Ishikawa (cell line): Measurements from ENCODE around the gene C11orf54.

Experiments used
- CEBPB ChIP-seq: IDR thresholded peaks from 2 replicates; pipeline ENCODE4 v1.6.1; 2012
- CREB1 ChIP-seq: IDR thresholded peaks from 2 replicates; pipeline ENCODE4 v1.6.1; 2012; ENCODE audit warnings: low read depth
- EGR1 ChIP-seq: IDR thresholded peaks from 2 replicates; pipeline ENCODE4 v1.6.1; 2012
- EP300 ChIP-seq: IDR thresholded peaks from 2 replicates; pipeline ENCODE4 v1.6.1; 2012; ENCODE audit warnings: borderline replicate concordance
- FOXM1 ChIP-seq: IDR thresholded peaks from 2 replicates; pipeline ENCODE4 v1.6.1; 2012; ENCODE audit warnings: low read depth, borderline replicate concordance
- NFIC ChIP-seq: IDR thresholded peaks from 2 replicates; pipeline ENCODE4 v1.6.1; 2012
- RAD21 ChIP-seq: IDR thresholded peaks from 2 replicates; pipeline ENCODE4 v1.6.1; 2012; ENCODE audit warnings: low read depth
- TAF1 ChIP-seq: IDR thresholded peaks from 2 replicates; pipeline ENCODE4 v1.6.1; 2012; ENCODE audit warnings: low read depth, mild to moderate bottlenecking
- TCF12 ChIP-seq: IDR thresholded peaks from 2 replicates; pipeline ENCODE4 v1.6.1; 2012; ENCODE audit warnings: low read depth
- TEAD4 ChIP-seq: IDR thresholded peaks from 2 replicates; pipeline ENCODE4 v1.6.1; 2012
- YY1 ChIP-seq: IDR thresholded peaks from 2 replicates; pipeline ENCODE4 v1.6.1; 2012; ENCODE audit warnings: low read depth
- ZBTB7A ChIP-seq: IDR thresholded peaks from 2 replicates; pipeline ENCODE4 v1.6.1; 2012; ENCODE audit warnings: low read depth
- TF ChIP-seq, protein P1 (sequence below): IDR thresholded peaks from 2 replicates; pipeline ENCODE4 v1.6.1; 2012; ENCODE audit warnings: low read depth, mild to moderate bottlenecking
- TF ChIP-seq, protein P2 (sequence below): IDR thresholded peaks from 2 replicates; pipeline ENCODE4 v1.6.1; 2012
- TF ChIP-seq, protein P3 (sequence below): IDR thresholded peaks from 2 replicates; pipeline ENCODE4 v1.6.1; 2012

The C11orf54 gene

DNA sequence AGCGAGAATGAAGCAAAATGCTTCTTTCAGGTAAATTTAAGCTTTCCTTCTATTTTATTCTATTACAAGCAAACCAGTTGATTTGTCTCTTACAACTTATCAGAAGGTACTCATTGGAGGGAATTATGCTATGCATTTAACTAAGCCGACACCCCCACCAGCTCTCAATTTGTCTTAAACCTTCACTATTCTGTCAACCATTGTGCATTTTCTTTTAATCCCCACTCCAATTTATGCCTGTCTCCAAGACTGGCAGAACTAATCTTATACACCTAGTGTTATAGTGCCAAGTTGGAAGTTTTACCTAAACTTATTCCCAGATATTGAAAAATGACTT lies 12.7 kb upstream of the C11orf54 start:
- TF ChIP-seq TCF12 (no peak), CREB1 (no peak), FOXM1 (no peak), EP300 (no peak), NFIC (no peak), TAF1 (no peak), RAD21 (no peak), CEBPB (no peak), TEAD4 (no peak)
- TF ChIP-seq, protein P1, sequence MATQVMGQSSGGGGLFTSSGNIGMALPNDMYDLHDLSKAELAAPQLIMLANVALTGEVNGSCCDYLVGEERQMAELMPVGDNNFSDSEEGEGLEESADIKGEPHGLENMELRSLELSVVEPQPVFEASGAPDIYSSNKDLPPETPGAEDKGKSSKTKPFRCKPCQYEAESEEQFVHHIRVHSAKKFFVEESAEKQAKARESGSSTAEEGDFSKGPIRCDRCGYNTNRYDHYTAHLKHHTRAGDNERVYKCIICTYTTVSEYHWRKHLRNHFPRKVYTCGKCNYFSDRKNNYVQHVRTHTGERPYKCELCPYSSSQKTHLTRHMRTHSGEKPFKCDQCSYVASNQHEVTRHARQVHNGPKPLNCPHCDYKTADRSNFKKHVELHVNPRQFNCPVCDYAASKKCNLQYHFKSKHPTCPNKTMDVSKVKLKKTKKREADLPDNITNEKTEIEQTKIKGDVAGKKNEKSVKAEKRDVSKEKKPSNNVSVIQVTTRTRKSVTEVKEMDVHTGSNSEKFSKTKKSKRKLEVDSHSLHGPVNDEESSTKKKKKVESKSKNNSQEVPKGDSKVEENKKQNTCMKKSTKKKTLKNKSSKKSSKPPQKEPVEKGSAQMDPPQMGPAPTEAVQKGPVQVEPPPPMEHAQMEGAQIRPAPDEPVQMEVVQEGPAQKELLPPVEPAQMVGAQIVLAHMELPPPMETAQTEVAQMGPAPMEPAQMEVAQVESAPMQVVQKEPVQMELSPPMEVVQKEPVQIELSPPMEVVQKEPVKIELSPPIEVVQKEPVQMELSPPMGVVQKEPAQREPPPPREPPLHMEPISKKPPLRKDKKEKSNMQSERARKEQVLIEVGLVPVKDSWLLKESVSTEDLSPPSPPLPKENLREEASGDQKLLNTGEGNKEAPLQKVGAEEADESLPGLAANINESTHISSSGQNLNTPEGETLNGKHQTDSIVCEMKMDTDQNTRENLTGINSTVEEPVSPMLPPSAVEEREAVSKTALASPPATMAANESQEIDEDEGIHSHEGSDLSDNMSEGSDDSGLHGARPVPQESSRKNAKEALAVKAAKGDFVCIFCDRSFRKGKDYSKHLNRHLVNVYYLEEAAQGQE = no peak
- TF ChIP-seq, protein P2, sequence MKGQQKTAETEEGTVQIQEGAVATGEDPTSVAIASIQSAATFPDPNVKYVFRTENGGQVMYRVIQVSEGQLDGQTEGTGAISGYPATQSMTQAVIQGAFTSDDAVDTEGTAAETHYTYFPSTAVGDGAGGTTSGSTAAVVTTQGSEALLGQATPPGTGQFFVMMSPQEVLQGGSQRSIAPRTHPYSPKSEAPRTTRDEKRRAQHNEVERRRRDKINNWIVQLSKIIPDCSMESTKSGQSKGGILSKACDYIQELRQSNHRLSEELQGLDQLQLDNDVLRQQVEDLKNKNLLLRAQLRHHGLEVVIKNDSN = no peak
- TF ChIP-seq, protein P3, sequence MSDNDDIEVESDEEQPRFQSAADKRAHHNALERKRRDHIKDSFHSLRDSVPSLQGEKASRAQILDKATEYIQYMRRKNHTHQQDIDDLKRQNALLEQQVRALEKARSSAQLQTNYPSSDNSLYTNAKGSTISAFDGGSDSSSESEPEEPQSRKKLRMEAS = no peak

DNA sequence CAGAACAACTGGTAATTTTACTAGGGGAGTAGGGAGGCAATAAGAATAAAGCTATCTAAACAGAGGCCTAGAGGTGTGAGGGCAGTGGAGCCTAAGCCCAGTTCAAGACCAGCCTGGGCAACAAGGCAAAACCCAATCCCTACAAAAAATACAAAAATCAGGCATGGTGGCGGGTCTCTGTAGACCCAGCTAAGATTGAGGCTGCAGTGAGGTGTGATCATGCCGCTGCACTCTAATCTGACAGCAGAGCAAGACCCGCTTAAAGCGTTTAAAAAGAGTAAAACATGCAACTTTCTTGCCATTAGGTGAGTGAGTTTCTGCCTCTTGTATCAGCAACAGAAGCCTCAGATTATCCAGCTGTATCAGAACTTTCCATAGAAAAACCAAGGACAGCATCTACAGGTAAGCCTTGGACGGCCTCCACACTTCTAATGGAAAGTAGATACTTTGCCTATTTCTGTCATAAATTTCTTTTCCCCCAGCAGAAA lies 12.3 kb upstream of the C11orf54 start:
- TF ChIP-seq FOXM1 (no peak), EGR1 (no peak), RAD21 (no peak), YY1 (no peak)
- TF ChIP-seq, protein P2 = no peak

DNA sequence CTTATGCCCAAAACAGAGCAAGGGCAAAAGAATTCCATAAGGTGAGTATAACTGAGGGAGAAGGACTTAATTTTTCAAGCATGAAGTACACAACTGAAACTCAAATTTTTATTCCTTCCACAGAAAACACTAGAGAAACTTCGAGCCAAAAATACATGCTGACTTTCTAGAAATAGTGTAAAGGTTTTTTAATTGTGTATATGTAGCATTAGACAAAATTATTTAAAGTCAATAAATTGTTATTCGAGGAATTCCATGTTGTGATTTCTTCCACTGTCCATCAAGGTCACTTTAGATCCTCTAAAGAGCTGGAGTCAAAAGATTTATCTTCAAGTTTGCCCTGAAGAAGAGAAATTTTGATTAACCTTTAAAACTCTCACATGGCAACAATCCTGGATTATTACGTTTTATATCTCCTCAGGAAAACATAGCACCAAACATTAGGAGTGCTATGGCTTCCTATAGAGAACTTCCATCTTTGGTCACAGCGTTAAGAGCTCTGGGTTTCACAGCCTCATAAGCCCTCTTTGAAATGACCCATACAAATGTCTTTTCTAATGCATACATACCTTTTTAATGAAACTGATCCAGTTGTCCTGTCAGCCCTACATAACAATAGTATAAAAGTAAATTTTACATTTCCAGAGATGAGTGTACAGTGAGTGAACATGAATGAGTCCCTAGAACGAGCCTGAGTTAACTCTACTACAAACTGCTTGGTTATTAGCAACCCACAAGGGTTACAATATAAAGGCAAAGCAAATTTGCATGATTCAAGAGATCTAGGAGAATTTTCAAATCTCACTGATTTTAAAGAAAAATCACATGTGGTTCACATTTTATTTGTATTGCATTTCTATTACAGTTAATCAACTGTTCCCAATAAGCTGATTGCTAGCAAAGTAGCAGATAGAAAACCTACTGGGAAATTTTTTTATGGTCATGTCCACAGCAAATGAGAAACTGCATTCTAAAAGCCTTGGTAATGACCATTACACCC lies 11.1 kb upstream of the C11orf54 start:
- TF ChIP-seq, protein P2 = no peak
- TF ChIP-seq YY1 (no peak), TEAD4 (no peak), FOXM1 (no peak), CREB1 (no peak), NFIC (no peak), ZBTB7A (no peak), EGR1 (no peak), TCF12 (no peak), TAF1 (no peak), EP300 (no peak), RAD21 (no peak), CEBPB (no peak)
- TF ChIP-seq, protein P3 = no peak
- TF ChIP-seq, protein P1 = no peak

DNA sequence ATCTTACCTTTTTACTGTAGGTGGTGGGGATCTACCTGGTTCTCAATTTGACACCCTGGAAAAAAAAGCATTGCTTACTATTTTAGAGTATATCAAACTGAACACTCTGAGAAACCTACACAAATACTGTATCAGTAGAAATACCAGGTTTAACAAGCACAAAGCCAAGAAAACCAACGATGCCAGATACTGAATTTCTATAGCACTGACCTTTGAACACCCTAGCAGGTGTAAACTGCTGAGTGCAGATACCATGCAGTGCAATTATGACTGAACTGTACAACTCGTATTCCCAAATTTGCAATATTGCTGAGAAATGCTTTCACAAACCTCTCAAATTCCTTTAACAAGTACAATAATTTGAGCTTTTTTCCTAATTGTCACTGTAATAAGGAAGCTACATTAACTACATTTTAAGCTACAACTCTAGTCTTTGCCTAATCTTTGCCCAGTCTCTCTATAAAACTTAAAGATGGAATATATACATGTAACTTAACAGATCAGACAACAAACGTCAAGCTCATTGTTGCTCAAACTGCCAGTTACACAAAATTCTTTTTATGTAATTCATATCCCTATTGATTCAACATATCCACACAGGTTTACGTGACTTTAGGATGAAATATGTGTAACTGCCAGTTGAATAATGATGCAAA lies 9.1 kb upstream of the C11orf54 start:
- TF ChIP-seq, protein P2 = no peak
- TF ChIP-seq EP300 (no peak), CREB1 (no peak), EGR1 (no peak), TAF1 (no peak), NFIC (no peak), TCF12 (no peak)
- TF ChIP-seq, protein P3 = no peak
